Bronchial epithelial cell (primary cell): ENCODE measurements around the gene DPP10. TPM values are rescaled to one million over a fixed set of nuclear protein-coding genes. Genes with fewer than 3 reads are reported as not detected.

Experiments used
- DNase-seq: peaks from one replicate; pipeline ENCODE4 v3.0.0-alpha.2; 2010; ENCODE audit warnings: low read depth
- FAIRE-seq: peaks from 2 replicates; lab custom pipeline; 2011; peaks lifted over from hg19 to GRCh38; lab: Jason Lieb, UNC
- H3K27me3 ChIP-seq: 2 replicates; pipeline ENCODE4 v1.5.1; 2011; ENCODE audit warnings: low read length; ENCODE audit not compliant: control insufficient read depth, insufficient read depth
- H3K36me3 ChIP-seq: 2 replicates; pipeline ENCODE4 v1.5.1; 2011; ENCODE audit warnings: low read length; ENCODE audit not compliant: control insufficient read depth, insufficient read depth
- H3K4me3 ChIP-seq: 2 replicates; pipeline ENCODE4 v1.5.1; 2011; ENCODE audit warnings: mild to moderate bottlenecking, low read depth, low read length, control low read depth
- CTCF ChIP-seq: IDR thresholded peaks from 2 replicates; pipeline ENCODE4 v1.5.1; 2011; ENCODE audit warnings: mild to moderate bottlenecking, moderate library complexity, low read length, control low read depth, inconsistent platforms; ENCODE audit not compliant: insufficient read depth, severe bottlenecking
- total RNA-seq: library from RNA; depleted of rRNA; stranded (reverse); fragments of >200 nt; gene quantifications from 2 replicates; pipeline ENCODE4 v1.2.1, GENCODE V29; 2014

The DPP10 gene
- total RNA-seq, 1 donor from 2014 or later, result 0.26 TPM

- H3K4me3 ChIP-seq, result no peak overlapping the region
Observed at GRCh38 chr2:115386465-115386864, 944.0 kb downstream of the DPP10 start.

GRCh38 chr2:115389024-115389423 is 946.6 kb downstream of the DPP10 start:
- FAIRE-seq (no peak), DNase-seq (no peak)
- no peak for TF ChIP-seq CTCF
- H3K27me3 ChIP-seq, result no peaks in the 10 kb centered on the region
- no peaks in the 10 kb centered on the region for H3K36me3 ChIP-seq
- H3K4me3 ChIP-seq, result no peak overlapping the region

More at GRCh38 chr2:115386465-115386864, 944.0 kb downstream of the DPP10 start:
- FAIRE-seq (no peak), DNase-seq (no peak)
- H3K27me3 ChIP-seq, result no peaks in the 10 kb centered on the region
- no peak for TF ChIP-seq CTCF
- H3K36me3 ChIP-seq, result no peaks in the 10 kb centered on the region

- TF ChIP-seq CTCF, result no peak
- Histone ChIP-seq H3K36me3 (no peaks in the 10 kb centered on the region), H3K27me3 (no peaks in the 10 kb centered on the region), H3K4me3 (no peak overlapping the region)
- FAIRE-seq (no peak), DNase-seq (no peak)
Observed at GRCh38 chr2:115389898-115390565, 947.6 kb downstream of the DPP10 start.

- FAIRE-seq (no peak), DNase-seq (no peak)
- no peak overlapping the region for H3K4me3 ChIP-seq
- no peaks in the 10 kb centered on the region for H3K27me3 ChIP-seq
- no peak for TF ChIP-seq CTCF
- H3K36me3 ChIP-seq, result no peaks in the 10 kb centered on the region
Observed at GRCh38 chr2:115396579-115396978, 954.1 kb downstream of the DPP10 start.

- TF ChIP-seq CTCF, result no peak
Observed at GRCh38 chr2:115400940-115401339, 958.5 kb downstream of the DPP10 start.

GRCh38 chr2:115412501-115412900 is 970.1 kb downstream of the DPP10 start:
- H3K36me3 ChIP-seq, result no peaks in the 10 kb centered on the region
- H3K4me3 ChIP-seq, result no peak overlapping the region
- no peak for FAIRE-seq
- no peaks in the 10 kb centered on the region for H3K27me3 ChIP-seq
- no peak for TF ChIP-seq CTCF
- DNase-seq, result peak; percentile 44

More at GRCh38 chr2:115400940-115401339, 958.5 kb downstream of the DPP10 start:
- no peaks in the 10 kb centered on the region for H3K36me3 ChIP-seq
- DNase-seq (no peak), FAIRE-seq (no peak)
- no peaks in the 10 kb centered on the region for H3K27me3 ChIP-seq
- no peak overlapping the region for H3K4me3 ChIP-seq
